ENCODE data around the gene NHERF1.

Gene NHERF1

GRCh38 chr17:74750327-74751069 is 2.1 kb downstream of the NHERF1 start:
- no peak for DNase-seq

DNA sequence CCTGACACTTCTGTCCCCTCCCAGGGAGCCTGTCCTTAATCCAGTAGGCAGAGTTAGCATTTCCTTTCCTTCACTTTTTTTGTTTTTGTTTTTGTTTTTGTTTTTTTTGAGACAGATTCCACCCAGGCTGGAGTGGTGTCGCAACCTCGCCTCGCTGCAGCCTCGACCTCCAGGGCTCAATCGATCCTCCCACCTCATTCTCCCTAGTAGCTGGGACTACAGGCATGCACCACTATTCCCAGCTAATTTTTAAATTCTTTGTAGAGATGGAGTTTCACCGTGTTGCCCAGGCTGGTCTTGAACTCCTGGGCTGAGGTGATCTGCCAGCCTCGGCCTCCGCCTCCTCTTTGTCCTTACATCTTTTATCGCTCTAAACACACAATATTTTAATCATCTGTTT is 4.0 kb downstream of the NHERF1 start:
- DNase-seq: no peak

DNA sequence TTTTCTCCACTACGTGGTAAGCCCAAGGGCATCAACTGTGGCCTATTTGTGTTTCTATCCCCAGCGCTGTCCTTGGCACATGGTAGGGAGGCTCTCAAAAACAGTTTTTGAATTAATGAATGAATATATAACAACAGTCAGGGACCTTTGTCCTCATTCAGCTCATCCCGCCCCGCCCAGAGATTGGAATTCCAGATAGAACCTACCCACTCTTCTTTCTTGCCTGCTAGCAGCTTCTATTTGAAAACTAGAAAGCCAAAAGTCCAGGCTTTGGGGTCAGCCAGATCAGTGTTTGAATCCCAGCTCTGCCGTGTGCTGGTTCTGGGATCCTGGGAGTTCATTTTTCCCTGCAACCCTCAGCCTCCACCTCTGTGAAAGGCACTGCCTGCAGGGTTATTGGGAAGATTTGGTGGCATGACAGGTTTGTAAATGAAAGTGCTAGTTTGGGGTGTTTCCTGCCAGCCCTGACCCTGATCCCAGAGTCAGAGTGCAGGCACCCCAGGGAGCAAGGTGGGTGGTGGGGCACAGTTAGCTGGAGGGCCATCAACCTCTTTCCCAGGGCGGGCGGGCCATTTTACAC is 4.5 kb downstream of the NHERF1 start:
- DNase-seq: no peak

DNA sequence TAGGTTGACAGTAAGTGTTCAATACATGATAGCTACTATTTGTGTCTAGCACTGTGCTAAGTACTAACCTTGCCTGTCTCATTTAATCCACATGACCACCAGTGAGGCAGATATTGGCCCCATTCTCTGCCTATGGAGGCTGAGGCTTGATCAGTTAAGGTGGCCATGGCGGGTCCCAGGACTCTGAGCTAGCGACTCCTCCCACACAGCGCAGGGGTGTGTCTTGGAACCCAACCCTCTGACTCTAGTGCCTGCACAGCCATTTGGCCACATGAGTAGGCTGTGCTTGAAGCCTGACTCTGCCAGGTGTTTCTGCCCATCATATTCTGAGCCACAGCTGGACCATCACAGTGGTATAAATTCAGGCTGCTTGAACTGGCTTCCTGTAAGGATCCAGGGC is 6.4 kb downstream of the NHERF1 start:
- no peak for DNase-seq

DNA sequence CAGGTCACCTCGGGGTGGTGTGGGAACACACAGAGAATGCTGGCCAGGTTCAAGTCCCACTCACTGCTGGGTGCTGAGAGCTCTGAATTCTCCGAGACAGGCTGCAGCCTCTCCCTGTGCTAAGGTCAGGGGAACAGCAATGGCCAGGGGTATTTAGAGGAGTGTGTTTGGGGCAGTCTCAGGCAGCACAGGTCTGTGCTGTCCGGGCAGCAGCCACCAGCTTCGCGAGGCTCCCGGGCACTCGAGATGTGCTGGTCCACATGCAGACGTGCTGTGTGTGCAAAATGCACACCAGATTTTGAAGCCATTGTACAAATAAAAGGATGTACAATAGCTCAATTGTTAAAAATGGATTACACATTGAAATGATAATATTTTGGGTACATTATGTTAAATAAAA is 7.1 kb downstream of the NHERF1 start:
- no peak for DNase-seq

DNA sequence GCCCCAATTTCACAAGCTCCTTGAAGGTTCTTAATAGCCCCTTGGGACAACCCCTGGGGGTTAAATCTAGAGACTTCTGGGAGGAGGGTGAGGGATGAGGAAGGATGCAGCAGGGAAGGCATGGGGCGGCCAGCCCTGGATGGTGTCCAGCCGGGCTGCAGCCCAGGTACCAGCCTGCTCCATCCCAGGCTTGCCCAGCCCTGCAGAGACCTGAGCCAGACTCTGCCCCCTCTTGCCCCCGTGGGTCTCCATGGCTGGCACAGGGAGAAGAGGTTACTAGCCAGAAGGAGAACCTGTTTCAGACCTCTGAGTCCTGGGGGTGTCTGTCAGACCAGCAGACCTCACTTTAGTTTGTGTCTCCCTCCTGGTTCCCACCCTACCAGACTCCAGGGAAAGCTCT is 8.5 kb downstream of the NHERF1 start:
- DNase-seq: no peak

- DNase-seq: peak; percentile 17
Observed at GRCh38 chr17:74757502-74757901, 9.1 kb downstream of the NHERF1 start.

GRCh38 chr17:74757931-74758847 is 9.8 kb downstream of the NHERF1 start:
- DNase-seq: no peak

DNA sequence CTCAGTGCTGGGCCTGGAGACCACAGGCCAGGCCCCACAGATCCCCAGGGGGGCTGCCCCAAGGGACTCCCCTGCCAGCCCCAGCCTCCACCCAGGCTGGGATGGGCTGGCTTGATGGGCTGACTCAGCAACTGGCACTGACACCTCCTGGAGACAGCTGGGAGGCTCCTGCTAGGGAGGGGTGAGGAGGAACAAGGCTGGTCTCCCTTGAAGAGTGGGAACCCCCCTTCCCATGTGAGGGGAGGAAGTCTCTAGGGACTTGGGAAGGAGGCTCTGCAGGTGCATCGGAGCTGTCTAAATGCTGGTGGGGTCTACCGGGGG is 10.4 kb downstream of the NHERF1 start:
- DNase-seq: no peak

GRCh38 chr17:74759243-74759801 is 10.9 kb downstream of the NHERF1 start:
- no peak for DNase-seq

- no peak for DNase-seq
Observed at GRCh38 chr17:74759941-74760340, 11.5 kb downstream of the NHERF1 start.

GRCh38 chr17:74760404-74761105 is 12.1 kb downstream of the NHERF1 start:
- DNase-seq: no peak

GRCh38 chr17:74761419-74761818 is 13.0 kb downstream of the NHERF1 start:
- DNase-seq: no peak

DNA sequence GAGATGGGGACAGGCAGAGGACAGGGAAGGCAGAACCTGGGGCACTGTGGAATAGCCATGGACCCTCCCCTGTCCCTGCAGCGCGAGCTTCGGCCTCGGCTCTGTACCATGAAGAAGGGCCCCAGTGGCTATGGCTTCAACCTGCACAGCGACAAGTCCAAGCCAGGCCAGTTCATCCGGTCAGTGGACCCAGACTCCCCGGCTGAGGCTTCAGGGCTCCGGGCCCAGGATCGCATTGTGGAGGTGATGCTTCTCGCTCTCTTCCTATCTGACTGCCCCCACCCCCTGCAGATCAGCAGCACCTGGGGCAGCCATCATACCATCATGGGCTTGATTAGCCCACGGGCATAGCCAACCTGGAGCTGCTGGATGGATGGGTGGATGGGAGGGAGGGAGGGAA is 13.5 kb downstream of the NHERF1 start:
- DNase-seq: no peak

DNA sequence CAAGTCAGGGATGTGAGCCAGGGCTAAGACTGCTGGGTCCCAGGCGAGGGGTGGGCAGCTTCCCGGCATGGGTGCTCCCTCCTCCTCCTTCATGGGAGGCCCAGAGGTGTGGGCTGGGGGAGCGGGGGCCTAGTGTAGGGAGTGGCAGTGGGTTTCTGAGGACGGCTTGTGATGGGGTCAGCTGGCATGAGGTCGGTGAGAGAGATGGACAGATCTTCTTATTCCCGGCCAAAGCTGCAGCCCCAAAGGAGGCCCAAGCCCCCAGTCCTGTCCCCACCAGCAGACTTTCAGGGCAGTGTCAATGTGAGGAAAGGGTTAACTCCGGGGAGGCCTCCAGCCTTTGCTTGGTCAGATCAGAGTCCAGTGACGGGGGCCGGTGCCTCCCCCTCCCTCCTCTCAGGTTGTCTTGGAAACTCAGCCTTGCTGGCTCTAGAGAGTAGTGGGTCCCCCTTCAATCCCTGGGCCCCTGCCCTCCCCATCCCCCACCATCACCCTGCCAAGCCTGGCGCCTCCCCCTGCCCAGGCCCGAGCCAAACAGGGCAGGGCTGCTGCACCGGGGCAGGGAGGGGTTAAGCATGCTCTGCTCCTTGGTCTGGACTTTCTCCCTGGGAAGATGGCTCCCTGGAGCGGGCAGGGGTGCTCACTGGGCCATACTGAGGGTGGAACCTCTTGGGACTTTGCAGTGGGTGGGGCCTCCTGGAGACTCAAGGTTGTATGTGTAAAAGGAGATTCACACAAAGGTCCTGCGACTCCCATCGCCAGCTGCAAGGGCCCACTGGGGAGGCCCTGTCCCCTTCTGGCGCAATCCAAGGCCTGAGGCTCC is 15.3 kb downstream of the NHERF1 start:
- no peak for DNase-seq

DNA sequence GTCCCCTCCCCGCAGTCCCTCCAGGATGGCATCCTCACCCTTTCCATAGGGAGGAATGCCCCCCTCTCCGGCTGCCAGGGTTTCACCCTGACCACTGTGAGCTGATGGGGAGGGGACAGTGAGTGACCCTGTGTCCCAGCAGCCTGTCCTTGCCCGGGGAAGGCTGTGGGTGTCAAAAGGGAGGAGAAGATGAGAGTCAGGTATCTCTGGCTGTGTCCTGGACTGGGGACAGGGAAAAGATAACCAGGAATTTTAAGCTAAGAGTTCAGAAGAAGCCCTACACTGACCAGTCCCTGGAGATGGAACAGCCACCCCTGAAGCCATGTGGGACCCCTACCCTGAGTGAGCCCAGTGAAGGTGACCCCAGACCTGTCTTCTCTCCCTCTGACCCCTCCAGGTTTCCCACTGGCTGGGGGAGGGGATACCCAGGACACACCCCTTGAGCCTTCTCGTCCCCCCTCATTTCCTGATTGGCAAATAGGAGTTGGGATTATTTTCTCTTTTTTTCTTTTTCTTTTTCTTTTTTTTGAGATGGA is 16.4 kb downstream of the NHERF1 start:
- DNase-seq: no peak

GRCh38 chr17:74766413-74766812 is 18.0 kb downstream of the NHERF1 start:
- no peak for DNase-seq

DNA sequence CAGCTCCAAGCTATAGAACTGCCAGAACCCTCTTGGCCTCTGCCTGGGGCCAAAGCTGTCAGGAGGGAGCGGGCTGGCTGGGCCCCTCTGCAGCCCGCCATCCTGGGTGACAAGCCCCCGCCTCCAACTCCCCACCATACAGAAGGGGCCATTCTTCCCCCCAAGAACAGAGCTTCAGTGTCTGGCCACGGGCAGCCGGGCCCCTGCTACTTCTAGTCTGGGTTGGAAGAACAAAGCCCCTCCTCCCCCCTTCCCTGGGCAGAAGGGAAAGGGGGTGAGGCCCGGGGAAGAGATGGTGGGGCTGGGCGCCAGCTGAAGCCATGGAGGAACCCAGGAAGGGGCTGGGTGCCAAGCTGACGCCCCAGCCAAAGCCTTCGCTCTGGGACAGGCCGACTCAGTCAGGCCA is 18.7 kb downstream of the NHERF1 start:
- no peak for DNase-seq

- no peak for DNase-seq
Observed at GRCh38 chr17:74768069-74768762, 19.8 kb downstream of the NHERF1 start.

DNA sequence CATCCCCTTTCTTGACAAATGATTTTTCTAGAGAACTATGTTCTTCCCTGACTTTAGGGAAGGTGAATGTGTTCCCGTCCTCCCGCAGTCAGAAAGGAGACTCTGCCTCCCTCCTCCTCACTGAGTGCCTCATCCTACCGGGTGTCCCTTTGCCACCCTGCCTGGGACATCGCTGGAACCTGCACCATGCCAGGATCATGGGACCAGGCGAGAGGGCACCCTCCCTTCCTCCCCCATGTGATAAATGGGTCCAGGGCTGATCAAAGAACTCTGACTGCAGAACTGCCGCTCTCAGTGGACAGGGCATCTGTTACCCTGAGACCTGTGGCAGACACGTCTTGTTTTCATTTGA is 20.3 kb downstream of the NHERF1 start:
- DNase-seq: no peak

- no peak for DNase-seq
Observed at GRCh38 chr17:74769266-74769855, 20.9 kb downstream of the NHERF1 start.

Measured in COR-L47 (cell line).